Caco-2 (cell line): ENCODE measurements around the gene SAP130. TPM values are rescaled to one million over a fixed set of nuclear protein-coding genes. Genes with fewer than 3 reads are reported as not detected.

Experiments used
- BruUV-seq: library from RNA; stranded (reverse); fragments of 400-500 nt; replicated peaks from 2 replicates; lab custom pipeline; 2021; lab: Mats Ljungman, UMichigan
- CTCF ChIA-PET: fragments of 300-600 bp; sonication (Branson Sonifier 250); formaldehyde crosslinking; loops from one replicate; lab custom pipeline; 2022; ENCODE audit warnings: antibody characterized with exemption; lab: Charles Lee
- POLR2A ChIA-PET: fragments of 300-600 bp; sonication (Branson Sonifier 250); formaldehyde crosslinking; loops from one replicate; lab custom pipeline; 2022; ENCODE audit warnings: antibody characterized with exemption; lab: Charles Lee
- DNase-seq, 2 experiments: peaks; one replicate each; pipeline versions ENCODE4 v3.0.0 to v3.0.0-alpha.2; 2020 to 2022
- H3K27me3 ChIP-seq: replicated peaks from 2 replicates; pipeline ENCODE4 v1.6.0; 2011; ENCODE audit warnings: low read length; ENCODE audit not compliant: control insufficient read depth, insufficient read depth
- H3K36me3 ChIP-seq: 2 replicates; pipeline ENCODE4 v1.5.1; 2011; ENCODE audit warnings: low read length; ENCODE audit not compliant: control insufficient read depth, insufficient read depth
- H3K4me1 ChIP-seq: fragments of 250-450 bp; sonication (Bioruptor Pico); 2 replicates; pipeline ENCODE4 v1.5.1; 2020; ENCODE audit warnings: mild to moderate bottlenecking
- H3K4me3 ChIP-seq: 2 replicates; pipeline ENCODE4 v1.5.1; 2011; ENCODE audit warnings: low read depth, mild to moderate bottlenecking, control low read depth, low read length
- H3K9me3 ChIP-seq: fragments of 250-450 bp; sonication (Bioruptor Pico); 2 replicates; pipeline ENCODE4 v1.5.1; 2020; ENCODE audit warnings: mild to moderate bottlenecking, moderate library complexity
- H3K27ac Mint-ChIP-seq: one replicate; pipeline ENCODE4 v1.8.0; 2022; ENCODE audit warnings: mixed read lengths; ENCODE audit not compliant: unreplicated experiment
- H3K27me3 Mint-ChIP-seq: one replicate; pipeline ENCODE4 v1.8.0; 2022; ENCODE audit warnings: mixed read lengths; ENCODE audit not compliant: insufficient read depth, unreplicated experiment
- H3K36me3 Mint-ChIP-seq: one replicate; pipeline ENCODE4 v1.8.0; 2022; ENCODE audit warnings: mild to moderate bottlenecking, mixed read lengths; ENCODE audit not compliant: insufficient read depth, unreplicated experiment
- H3K4me1 Mint-ChIP-seq: one replicate; pipeline ENCODE4 v1.8.0; 2022; ENCODE audit warnings: low read depth, mixed read lengths; ENCODE audit not compliant: unreplicated experiment
- H3K4me3 Mint-ChIP-seq: one replicate; pipeline ENCODE4 v1.8.0; 2022; ENCODE audit warnings: mild to moderate bottlenecking, moderate library complexity, mixed read lengths; ENCODE audit not compliant: unreplicated experiment
- H3K9me3 Mint-ChIP-seq: one replicate; pipeline ENCODE4 v1.8.0; 2022; ENCODE audit warnings: mixed read lengths; ENCODE audit not compliant: unreplicated experiment
- intact Hi-C: fragments of 100-400 bp; cut with micrococcal nuclease; formaldehyde crosslinking; loops from one replicate; pipeline ENCODE4 v1.10.0; 2022; ENCODE audit not compliant: unreplicated experiment
- total RNA-seq: library from RNA; stranded (reverse); gene quantifications from 2 replicates; pipeline ENCODE4 v1.2.3, GENCODE V29; 2022
- TF ChIP-seq, protein P1 (sequence below), 2 experiments: fragments of 200-600 bp in 1 of 2; IDR thresholded peaks; 1 replicate in 1 of 2; 2 replicates in 1 of 2; pipeline versions ENCODE4 v1.5.1 to v1.8.0; 2011 to 2022; ENCODE audit warnings: antibody characterized with exemption in 1 of 2, control low read depth in 1 of 2, inconsistent platforms in 1 of 2, low read depth in 1 of 2, low read length in 1 of 2, mild to moderate bottlenecking in 1 of 2, moderate library complexity in 1 of 2; ENCODE audit not compliant: insufficient read depth in 1 of 2, severe bottlenecking in 1 of 2, unreplicated experiment in 1 of 2

Gene SAP130
- total RNA-seq, 1 experiment from 2014 or later, result 43.3 TPM

DNA sequence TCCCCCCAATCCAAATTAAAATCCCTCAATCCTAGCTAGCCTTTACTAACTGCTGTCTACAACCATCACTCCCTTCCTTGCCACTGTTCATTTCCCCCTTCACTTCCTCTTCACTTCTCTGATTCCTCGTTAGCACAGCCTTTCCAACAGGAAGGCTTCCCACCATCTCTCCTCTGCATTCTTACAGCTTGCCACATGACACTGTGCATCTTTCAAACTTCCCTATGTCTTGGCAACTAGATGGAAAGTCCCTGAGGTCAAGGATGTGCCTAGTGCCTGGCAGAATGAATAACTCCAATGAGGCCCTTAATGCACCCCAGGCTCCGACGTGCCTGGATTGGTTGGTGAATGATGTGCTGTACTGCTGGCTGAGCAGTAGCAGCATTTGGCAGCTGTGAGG is 15.2 kb downstream of the SAP130 start:
- DNase-seq, result no peak
- Mint-ChIP-seq H3K4me3 (no peak overlapping the region), H3K4me1 (no peaks in the 10 kb centered on the region), H3K27me3 (no peaks in the 10 kb centered on the region), H3K9me3 (no peaks in the 10 kb centered on the region), H3K27ac (no peak overlapping the region), H3K36me3 (peaks cover 82% of the 10 kb centered on the region)
- ChIA-PET POLR2A (no interaction called here), CTCF (no interaction called here)
- H3K27me3 ChIP-seq, result no peaks in the 10 kb centered on the region
- no peaks in the 10 kb centered on the region for H3K9me3 ChIP-seq
- H3K36me3 ChIP-seq, result peaks cover 6% of the 10 kb centered on the region
- H3K4me3 ChIP-seq, result no peak overlapping the region
- TF ChIP-seq, protein P1, sequence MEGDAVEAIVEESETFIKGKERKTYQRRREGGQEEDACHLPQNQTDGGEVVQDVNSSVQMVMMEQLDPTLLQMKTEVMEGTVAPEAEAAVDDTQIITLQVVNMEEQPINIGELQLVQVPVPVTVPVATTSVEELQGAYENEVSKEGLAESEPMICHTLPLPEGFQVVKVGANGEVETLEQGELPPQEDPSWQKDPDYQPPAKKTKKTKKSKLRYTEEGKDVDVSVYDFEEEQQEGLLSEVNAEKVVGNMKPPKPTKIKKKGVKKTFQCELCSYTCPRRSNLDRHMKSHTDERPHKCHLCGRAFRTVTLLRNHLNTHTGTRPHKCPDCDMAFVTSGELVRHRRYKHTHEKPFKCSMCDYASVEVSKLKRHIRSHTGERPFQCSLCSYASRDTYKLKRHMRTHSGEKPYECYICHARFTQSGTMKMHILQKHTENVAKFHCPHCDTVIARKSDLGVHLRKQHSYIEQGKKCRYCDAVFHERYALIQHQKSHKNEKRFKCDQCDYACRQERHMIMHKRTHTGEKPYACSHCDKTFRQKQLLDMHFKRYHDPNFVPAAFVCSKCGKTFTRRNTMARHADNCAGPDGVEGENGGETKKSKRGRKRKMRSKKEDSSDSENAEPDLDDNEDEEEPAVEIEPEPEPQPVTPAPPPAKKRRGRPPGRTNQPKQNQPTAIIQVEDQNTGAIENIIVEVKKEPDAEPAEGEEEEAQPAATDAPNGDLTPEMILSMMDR (IDR thresholded peaks at IDR 0.05; ENCODE audit: insufficient read depth in 1 of 2, low read depth in 1 of 2, low read length in 1 of 2, severe bottlenecking in 1 of 2, unreplicated experiment in 1 of 2), result no peak
- BruUV-seq, result no TSS peak
- no peaks in the 10 kb centered on the region for H3K4me1 ChIP-seq
- intact Hi-C loops, result no loop called here

DNA sequence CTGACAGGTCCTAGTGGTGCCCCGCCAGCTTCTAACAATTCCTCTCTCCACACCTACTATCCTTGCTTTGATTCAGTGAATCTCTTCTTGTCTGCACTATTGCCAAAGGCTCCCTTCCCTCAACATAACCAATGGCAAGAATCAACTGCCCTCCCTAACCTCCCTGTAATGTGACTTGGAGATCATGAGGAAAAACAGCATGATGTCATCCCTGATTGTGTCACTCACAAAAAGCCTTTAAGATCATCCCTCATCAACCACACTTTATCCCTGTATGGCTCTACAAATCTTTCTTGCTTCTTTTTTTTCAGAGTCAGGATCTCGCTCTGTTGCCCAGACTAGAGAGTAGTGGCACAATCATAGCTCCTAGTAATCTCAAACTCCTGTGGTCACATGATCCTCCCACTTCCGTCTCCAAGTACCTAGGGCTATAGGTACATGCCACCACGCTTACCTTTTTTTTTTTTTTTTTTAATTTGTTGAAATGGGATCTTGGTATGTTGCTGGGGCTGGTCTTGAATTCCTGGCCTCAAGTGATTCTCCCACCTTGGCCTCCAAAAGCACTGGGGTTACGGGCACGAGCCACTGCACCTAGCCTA is 19.7 kb downstream of the SAP130 start:
- Mint-ChIP-seq H3K4me1 (no peaks in the 10 kb centered on the region), H3K4me3 (no peak overlapping the region), H3K27ac (no peak overlapping the region), H3K9me3 (no peaks in the 10 kb centered on the region), H3K27me3 (no peaks in the 10 kb centered on the region), H3K36me3 (peaks cover 69% of the 10 kb centered on the region)
- POLR2A ChIA-PET, result no interaction called here
- H3K4me1 ChIP-seq, result no peaks in the 10 kb centered on the region
- H3K4me3 ChIP-seq, result no peak overlapping the region
- TF ChIP-seq, protein P1 (IDR thresholded peaks at IDR 0.05; ENCODE audit: insufficient read depth in 1 of 2, low read depth in 1 of 2, low read length in 1 of 2, severe bottlenecking in 1 of 2, unreplicated experiment in 1 of 2), result no peak
- intact Hi-C loops, result no loop called here
- no peaks in the 10 kb centered on the region for H3K9me3 ChIP-seq
- BruUV-seq, result no TSS peak
- no peak for DNase-seq
- CTCF ChIA-PET, result no interaction called here
- peaks cover 4% of the 10 kb centered on the region for H3K36me3 ChIP-seq
- H3K27me3 ChIP-seq, result no peaks in the 10 kb centered on the region

DNA sequence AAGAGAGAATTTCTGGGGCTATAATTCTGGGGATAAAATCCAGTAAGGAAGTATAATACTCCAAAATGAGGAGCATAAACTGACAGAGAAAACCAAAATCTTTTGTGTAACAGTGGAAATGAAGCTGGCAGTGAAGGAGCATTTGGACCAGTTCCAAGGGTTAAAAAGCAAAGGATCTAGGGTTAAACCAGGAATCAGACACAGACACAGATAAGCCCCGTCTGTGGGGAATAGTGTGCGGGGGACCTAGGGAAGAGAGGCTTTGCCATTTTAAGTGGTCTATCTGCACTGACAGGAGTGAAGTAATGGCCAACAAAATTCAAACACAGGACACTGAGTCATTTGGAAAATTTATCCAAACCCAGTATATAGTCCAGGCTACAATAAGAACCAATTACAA is 23.4 kb downstream of the SAP130 start:
- no TSS peak for BruUV-seq
- peaks cover 3% of the 10 kb centered on the region; the same call in 1 of the 2 replicates for H3K36me3 ChIP-seq
- CTCF ChIA-PET, result no interaction called here
- H3K27ac Mint-ChIP-seq, result no peak overlapping the region
- H3K27me3 Mint-ChIP-seq, result no peaks in the 10 kb centered on the region
- TF ChIP-seq, protein P1 (IDR thresholded peaks at IDR 0.05; ENCODE audit: insufficient read depth in 1 of 2, low read depth in 1 of 2, low read length in 1 of 2, severe bottlenecking in 1 of 2, unreplicated experiment in 1 of 2), result no peak
- H3K4me1 ChIP-seq, result no peaks in the 10 kb centered on the region
- H3K9me3 Mint-ChIP-seq, result no peaks in the 10 kb centered on the region
- intact Hi-C loops, result no loop called here
- no peaks in the 10 kb centered on the region for H3K9me3 ChIP-seq
- peaks cover 64% of the 10 kb centered on the region for H3K36me3 Mint-ChIP-seq
- H3K4me1 Mint-ChIP-seq, result no peaks in the 10 kb centered on the region
- no peak overlapping the region for H3K4me3 ChIP-seq
- DNase-seq, result no peak
- H3K4me3 Mint-ChIP-seq, result no peak overlapping the region
- H3K27me3 ChIP-seq, result no peaks in the 10 kb centered on the region
- POLR2A ChIA-PET, result no interaction called here
